OCI-LY3 (cell line): ENCODE measurements around the gene DCC.

Source experiments
- EZH2phosphoT487 ChIP-seq: fragments of 200-600 bp; shearing (Covaris generic); IDR thresholded peaks from 2 replicates; pipeline ENCODE4 v1.6.1; 2018; ENCODE audit warnings: antibody characterized with exemption, mixed run types, low read depth
- TF ChIP-seq, protein P1 (sequence below): fragments of 200-600, 300-600 bp; sonication (generic); IDR thresholded peaks from 2 replicates; pipeline ENCODE4 v1.5.1; 2014; ENCODE audit warnings: antibody characterized with exemption, low read length, low read depth

DNA sequence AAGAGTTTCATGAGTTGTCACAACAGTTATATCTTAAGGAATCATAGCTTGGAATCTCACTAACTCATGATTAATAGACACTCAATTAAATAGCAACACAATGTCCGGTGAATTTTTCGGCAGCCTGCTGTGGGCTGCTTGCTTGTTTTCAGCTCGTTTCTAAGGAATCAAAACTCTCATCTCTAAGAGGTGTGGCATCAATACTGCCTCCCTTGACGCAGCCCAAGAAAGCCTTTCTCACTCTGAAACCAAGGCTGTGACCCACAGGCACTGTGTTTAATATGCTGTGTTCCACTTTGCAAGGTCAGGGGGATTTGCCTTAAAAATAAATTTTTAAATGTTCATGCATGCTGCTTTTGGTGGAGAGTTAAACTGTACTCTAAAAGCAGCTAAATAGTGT lies 5.4 kb downstream of the DCC start:
- TF ChIP-seq, protein P1, sequence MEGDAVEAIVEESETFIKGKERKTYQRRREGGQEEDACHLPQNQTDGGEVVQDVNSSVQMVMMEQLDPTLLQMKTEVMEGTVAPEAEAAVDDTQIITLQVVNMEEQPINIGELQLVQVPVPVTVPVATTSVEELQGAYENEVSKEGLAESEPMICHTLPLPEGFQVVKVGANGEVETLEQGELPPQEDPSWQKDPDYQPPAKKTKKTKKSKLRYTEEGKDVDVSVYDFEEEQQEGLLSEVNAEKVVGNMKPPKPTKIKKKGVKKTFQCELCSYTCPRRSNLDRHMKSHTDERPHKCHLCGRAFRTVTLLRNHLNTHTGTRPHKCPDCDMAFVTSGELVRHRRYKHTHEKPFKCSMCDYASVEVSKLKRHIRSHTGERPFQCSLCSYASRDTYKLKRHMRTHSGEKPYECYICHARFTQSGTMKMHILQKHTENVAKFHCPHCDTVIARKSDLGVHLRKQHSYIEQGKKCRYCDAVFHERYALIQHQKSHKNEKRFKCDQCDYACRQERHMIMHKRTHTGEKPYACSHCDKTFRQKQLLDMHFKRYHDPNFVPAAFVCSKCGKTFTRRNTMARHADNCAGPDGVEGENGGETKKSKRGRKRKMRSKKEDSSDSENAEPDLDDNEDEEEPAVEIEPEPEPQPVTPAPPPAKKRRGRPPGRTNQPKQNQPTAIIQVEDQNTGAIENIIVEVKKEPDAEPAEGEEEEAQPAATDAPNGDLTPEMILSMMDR, result no peak
- no peak for TF ChIP-seq EZH2phosphoT487
